ENCODE data around the gene C1GALT1.
"Not testable (repeated sequence)": the region's sequence is repeated elsewhere in the genome, so short reads cannot be mapped to it uniquely, and the experiment has no call there.

GRCh38 chr7:7154355-7154754 is 28.0 kb upstream of the C1GALT1 start:
- TF ChIP-seq, protein P1, sequence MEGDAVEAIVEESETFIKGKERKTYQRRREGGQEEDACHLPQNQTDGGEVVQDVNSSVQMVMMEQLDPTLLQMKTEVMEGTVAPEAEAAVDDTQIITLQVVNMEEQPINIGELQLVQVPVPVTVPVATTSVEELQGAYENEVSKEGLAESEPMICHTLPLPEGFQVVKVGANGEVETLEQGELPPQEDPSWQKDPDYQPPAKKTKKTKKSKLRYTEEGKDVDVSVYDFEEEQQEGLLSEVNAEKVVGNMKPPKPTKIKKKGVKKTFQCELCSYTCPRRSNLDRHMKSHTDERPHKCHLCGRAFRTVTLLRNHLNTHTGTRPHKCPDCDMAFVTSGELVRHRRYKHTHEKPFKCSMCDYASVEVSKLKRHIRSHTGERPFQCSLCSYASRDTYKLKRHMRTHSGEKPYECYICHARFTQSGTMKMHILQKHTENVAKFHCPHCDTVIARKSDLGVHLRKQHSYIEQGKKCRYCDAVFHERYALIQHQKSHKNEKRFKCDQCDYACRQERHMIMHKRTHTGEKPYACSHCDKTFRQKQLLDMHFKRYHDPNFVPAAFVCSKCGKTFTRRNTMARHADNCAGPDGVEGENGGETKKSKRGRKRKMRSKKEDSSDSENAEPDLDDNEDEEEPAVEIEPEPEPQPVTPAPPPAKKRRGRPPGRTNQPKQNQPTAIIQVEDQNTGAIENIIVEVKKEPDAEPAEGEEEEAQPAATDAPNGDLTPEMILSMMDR (IDR thresholded peaks at IDR 0.05) = not testable (repeated sequence)
- TF ChIP-seq POLR2A (IDR thresholded peaks at IDR 0.05) = not testable (repeated sequence)
